ENCODE results near the gene GOLGA6L22. TPM values are rescaled to one million over a fixed set of nuclear protein-coding genes. Genes with fewer than 3 reads are reported as not detected.
"Not testable (repeated sequence)": the region's sequence is repeated elsewhere in the genome, so short reads cannot be mapped to it uniquely, and the experiment has no call there.

The GOLGA6L22 gene
- not detected in 2 replicates for total RNA-seq (2014; rRNA removed; shearing (Covaris generic))
- not detected in 2 replicates for polyA plus RNA-seq (2015; cell fraction: cytosol; rRNA removed)
- polyA plus RNA-seq (2015; cell fraction: nucleus; rRNA removed): not detected in 2 replicates

DNA sequence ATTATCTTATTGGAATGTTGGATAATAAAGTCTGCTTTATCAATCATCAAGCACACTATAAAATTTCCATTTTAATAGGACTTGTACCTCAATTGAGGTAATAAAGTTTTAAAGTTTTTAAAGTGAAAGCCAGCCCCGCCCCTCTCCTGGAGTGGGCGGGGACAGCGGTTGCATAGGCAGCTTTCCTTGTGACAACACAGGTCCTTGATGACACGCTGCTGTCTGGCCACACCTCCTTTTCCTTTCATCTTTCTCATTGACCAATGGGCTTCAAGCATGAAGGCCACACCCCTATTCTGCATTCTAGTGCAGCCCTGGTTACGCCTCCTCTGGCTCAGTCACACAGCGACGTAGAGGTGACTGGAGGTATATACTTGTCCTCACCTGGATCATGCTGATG is at the start of gene GOLGA6L22:
TSS of gene GOLGA6L22 (plus strand) at position 301 of the 400 bp plus-strand sequence. CDS start at position 392, 91 bp downstream.
- DNase-seq (ENCODE audit: low read depth, low spot score); in situ Hi-C loops (cut with HindIII; ENCODE audit: low pct_unique_long_range_greater_than_20kb, low sequenced_read_pairs): not testable (repeated sequence)

DNA sequence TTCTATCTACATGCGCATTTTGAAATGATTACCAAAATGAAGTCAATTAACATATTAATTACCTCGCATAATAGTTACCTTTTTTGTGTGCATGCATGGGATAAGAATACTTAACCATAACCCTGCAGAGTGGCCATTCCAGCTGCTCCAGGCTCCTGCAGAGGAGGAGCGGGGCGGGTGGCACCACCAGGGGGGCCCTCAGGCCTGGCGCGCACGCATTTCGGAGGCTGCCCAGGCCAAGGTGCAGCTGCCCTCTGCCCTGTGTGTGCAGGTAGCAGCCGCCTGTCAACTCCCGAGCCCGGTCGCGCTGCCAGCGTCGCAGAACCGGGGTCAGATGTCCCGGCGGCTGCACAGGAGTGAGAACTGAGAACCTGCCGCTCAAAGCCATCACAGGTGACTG is 41.4 kb upstream of the GOLGA6L22 start:
- in situ Hi-C loops (cut with HindIII; ENCODE audit: low pct_unique_long_range_greater_than_20kb, low sequenced_read_pairs); DNase-seq (ENCODE audit: low read depth, low spot score): not testable (repeated sequence)

- DNase-seq (ENCODE audit: low read depth, low spot score); in situ Hi-C loops (cut with HindIII; ENCODE audit: low pct_unique_long_range_greater_than_20kb, low sequenced_read_pairs): not testable (repeated sequence)
These were observed 40.9 kb upstream of the GOLGA6L22 start for GRCh38 chr15:22417795-22418194.

DNA sequence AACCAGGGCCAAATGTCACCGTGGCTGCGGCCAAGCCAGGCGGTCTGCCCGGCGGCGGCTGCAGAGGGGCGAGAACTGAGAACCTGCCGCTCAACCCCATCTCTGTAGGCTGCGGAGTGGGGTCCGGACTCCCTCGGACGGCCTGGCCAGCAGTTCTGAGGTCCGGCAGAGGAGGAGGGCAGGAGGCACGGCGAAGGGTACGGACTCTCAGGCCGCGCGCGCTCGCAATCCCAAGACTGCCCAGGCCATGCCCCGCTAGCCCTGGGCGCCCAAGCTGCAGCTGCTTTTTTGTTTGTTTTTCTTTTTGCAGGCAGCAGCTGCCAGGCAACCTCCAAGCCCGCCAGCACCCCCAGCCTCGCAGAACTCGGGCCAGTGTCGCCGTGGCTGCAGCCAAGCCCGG is 40.5 kb upstream of the GOLGA6L22 start:
- in situ Hi-C loops (cut with HindIII; ENCODE audit: low pct_unique_long_range_greater_than_20kb, low sequenced_read_pairs); DNase-seq (ENCODE audit: low read depth, low spot score): not testable (repeated sequence)

GRCh38 chr15:22418666-22419065 is 40.0 kb upstream of the GOLGA6L22 start:
- in situ Hi-C loops (cut with HindIII; ENCODE audit: low pct_unique_long_range_greater_than_20kb, low sequenced_read_pairs); DNase-seq (ENCODE audit: low read depth, low spot score): not testable (repeated sequence)

- in situ Hi-C loops (cut with HindIII; ENCODE audit: low pct_unique_long_range_greater_than_20kb, low sequenced_read_pairs): not testable (repeated sequence)
These were observed 38.4 kb upstream of the GOLGA6L22 start for GRCh38 chr15:22420340-22420739.

DNA sequence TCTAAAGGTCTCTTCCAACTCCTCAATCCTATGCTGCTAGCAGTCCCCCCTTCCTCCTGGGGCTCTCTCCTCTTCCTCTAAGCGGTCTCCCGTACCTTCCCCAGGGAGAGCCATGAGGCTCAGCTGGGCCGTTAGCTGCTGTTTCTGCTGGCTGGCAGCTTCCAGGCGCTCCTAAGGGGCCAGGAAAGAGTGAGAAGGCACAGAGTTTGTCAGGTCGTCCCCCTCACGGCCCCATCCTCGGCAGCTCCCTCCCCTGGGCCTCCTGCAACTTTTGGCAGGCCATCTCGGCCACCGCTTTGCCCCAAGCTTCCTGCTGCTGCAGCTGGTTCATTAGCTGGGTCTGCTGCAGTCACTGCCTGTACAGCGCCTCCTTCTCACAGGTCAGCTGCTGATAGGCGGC is 29.3 kb upstream of the GOLGA6L22 start:
- in situ Hi-C loops (cut with HindIII; ENCODE audit: low pct_unique_long_range_greater_than_20kb, low sequenced_read_pairs); DNase-seq (ENCODE audit: low read depth, low spot score): not testable (repeated sequence)

More at GRCh38 chr15:22420340-22420739, 38.4 kb upstream of the GOLGA6L22 start:
- DNase-seq (ENCODE audit: low read depth, low spot score): not testable (repeated sequence)

GRCh38 chr15:22431687-22432086 is 27.0 kb upstream of the GOLGA6L22 start:
- in situ Hi-C loops (cut with HindIII; ENCODE audit: low pct_unique_long_range_greater_than_20kb, low sequenced_read_pairs); DNase-seq (ENCODE audit: low read depth, low spot score): not testable (repeated sequence)

GRCh38 chr15:22494490-22495113 is 35.9 kb downstream of the GOLGA6L22 start:
- in situ Hi-C loops (cut with HindIII; ENCODE audit: low pct_unique_long_range_greater_than_20kb, low sequenced_read_pairs): not testable (repeated sequence)
- peak; percentile 38 for DNase-seq (ENCODE audit: low read depth, low spot score)

- in situ Hi-C loops (cut with HindIII; ENCODE audit: low pct_unique_long_range_greater_than_20kb, low sequenced_read_pairs); DNase-seq (ENCODE audit: low read depth, low spot score): not testable (repeated sequence)
These were observed 38.5 kb downstream of the GOLGA6L22 start for GRCh38 chr15:22497200-22497599.

DNA sequence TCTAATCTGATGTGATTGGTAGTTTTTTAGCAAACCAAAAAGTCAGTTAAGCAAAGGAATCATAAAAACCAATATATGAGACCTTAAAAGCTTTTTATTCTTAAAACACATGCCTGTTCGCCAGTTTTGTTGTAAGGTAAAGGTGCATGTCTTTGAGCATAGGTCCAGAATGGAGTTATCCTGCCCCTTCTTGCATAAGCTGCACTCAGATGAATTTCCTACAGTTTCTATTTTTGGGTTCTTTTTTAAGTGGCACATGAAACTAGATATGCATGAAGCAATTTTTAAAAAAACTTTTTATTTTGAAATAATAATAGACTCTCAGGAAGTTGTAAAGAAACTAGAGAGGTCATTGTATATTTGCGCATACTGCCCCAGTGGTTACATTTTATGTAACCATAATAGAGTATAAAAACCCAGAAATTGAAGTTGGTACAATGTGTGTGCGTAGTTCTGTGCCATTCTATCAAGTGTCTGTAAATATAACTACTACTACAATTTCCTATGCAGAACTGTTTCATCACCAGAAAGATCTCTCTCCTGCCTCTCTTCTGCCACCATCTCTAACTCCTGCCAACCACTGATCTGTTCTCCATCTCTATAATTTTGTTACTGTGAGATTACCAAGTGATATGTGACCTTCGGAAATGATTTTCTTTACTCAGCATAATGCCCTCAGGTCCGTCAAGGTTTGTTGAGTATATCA is 39.7 kb downstream of the GOLGA6L22 start:
- in situ Hi-C loops (cut with HindIII; ENCODE audit: low pct_unique_long_range_greater_than_20kb, low sequenced_read_pairs); DNase-seq (ENCODE audit: low read depth, low spot score): not testable (repeated sequence)

DNA sequence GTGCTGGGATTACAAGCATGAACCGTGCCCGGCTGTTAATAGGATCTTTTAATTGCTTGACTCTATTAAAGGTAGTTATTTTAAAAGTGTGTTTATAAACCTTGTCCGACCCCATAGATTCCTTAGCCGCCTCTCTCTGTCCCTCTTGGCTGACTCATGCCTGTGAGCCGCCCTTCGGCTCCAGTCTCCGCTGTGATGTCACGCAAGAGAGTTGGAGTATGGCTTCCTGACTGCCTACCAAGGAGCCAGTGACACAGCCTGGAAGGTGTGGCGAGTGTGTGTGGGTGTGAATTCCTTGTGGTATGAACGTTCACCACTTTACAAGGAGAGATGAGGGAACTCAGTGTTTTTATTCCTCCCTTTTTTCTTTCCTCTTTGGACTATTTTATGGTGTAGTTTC is 43.6 kb downstream of the GOLGA6L22 start:
- in situ Hi-C loops (cut with HindIII; ENCODE audit: low pct_unique_long_range_greater_than_20kb, low sequenced_read_pairs); DNase-seq (ENCODE audit: low read depth, low spot score): not testable (repeated sequence)

DNA sequence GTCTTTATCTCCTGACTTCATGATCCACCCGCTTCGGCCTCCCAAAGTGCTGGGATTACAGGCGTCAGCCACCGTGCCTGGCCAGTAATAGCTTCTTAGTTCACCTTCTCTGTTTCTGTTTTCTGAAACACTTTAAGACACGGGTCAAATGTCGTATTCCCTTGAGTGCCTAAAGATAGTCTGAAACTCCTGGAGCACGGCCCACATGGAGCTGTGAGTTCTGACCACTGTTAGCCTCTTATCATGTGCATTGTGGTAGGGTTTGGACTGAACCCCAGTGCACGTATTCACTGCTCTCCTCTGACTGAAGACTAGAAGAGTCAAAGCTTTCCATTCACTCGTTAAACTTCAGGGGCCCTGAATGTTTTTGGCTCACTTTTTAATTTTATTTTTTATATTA is 48.3 kb downstream of the GOLGA6L22 start:
- DNase-seq (ENCODE audit: low read depth, low spot score); in situ Hi-C loops (cut with HindIII; ENCODE audit: low pct_unique_long_range_greater_than_20kb, low sequenced_read_pairs): not testable (repeated sequence)

GRCh38 chr15:22516140-22516539 is 57.4 kb downstream of the GOLGA6L22 start:
- DNase-seq (ENCODE audit: low read depth, low spot score); in situ Hi-C loops (cut with HindIII; ENCODE audit: low pct_unique_long_range_greater_than_20kb, low sequenced_read_pairs): not testable (repeated sequence)

Small RNA genes within 50 kb of the gene (small RNA-seq; reads per million reads assigned to genes)
- 0 reads per million in 2 experiments for gene RN7SL545P

Measured in SK-MEL-5 (cell line).